ENCODE data around the gene ADGRG6.
"Not testable (repeated sequence)": the region's sequence is repeated elsewhere in the genome, so short reads cannot be mapped to it uniquely, and the experiment has no call there.

ADGRG6 gene

GRCh38 chr6:142276256-142276655 lies 25.6 kb upstream of the ADGRG6 start:
- no peak overlapping the region for H3K4me3 ChIP-seq (ENCODE audit: control insufficient read depth, low read depth, low read length)
- no peak for DNase-seq (ENCODE audit: low read depth)
- no peak for TF ChIP-seq CTCF (conservative IDR thresholded peaks at IDR 0.05; ENCODE audit: control insufficient read depth, insufficient read depth, low read depth, low read length)

GRCh38 chr6:142279350-142280180 lies 22.2 kb upstream of the ADGRG6 start:
- H3K4me3 ChIP-seq (ENCODE audit: control insufficient read depth, low read depth, low read length): no peak overlapping the region
- no peak for TF ChIP-seq CTCF (conservative IDR thresholded peaks at IDR 0.05; ENCODE audit: control insufficient read depth, insufficient read depth, low read depth, low read length)
- DNase-seq (ENCODE audit: low read depth): peak; percentile 10

- TF ChIP-seq CTCF (conservative IDR thresholded peaks at IDR 0.05; ENCODE audit: control insufficient read depth, insufficient read depth, low read depth, low read length): no peak
- DNase-seq (ENCODE audit: low read depth): no peak
- no peak overlapping the region for H3K4me3 ChIP-seq (ENCODE audit: control insufficient read depth, low read depth, low read length)
These were observed 21.5 kb upstream of the ADGRG6 start for GRCh38 chr6:142280265-142280664.

- H3K4me3 ChIP-seq (ENCODE audit: control insufficient read depth, low read depth, low read length): no peak overlapping the region
- no peak for TF ChIP-seq CTCF (conservative IDR thresholded peaks at IDR 0.05; ENCODE audit: control insufficient read depth, insufficient read depth, low read depth, low read length)
- DNase-seq (ENCODE audit: low read depth): no peak
These were observed 20.9 kb upstream of the ADGRG6 start for GRCh38 chr6:142280927-142281326.

- DNase-seq (ENCODE audit: low read depth); H3K4me3 ChIP-seq (ENCODE audit: control insufficient read depth, low read depth, low read length): not testable (repeated sequence)
These were observed 18.7 kb upstream of the ADGRG6 start for GRCh38 chr6:142283138-142283537.

GRCh38 chr6:142284419-142284818 lies 17.4 kb upstream of the ADGRG6 start:
- DNase-seq (ENCODE audit: low read depth): no peak
- TF ChIP-seq CTCF (conservative IDR thresholded peaks at IDR 0.05; ENCODE audit: control insufficient read depth, insufficient read depth, low read depth, low read length): no peak
- H3K4me3 ChIP-seq (ENCODE audit: control insufficient read depth, low read depth, low read length): no peak overlapping the region

GRCh38 chr6:142285235-142286087 lies 16.3 kb upstream of the ADGRG6 start:
- no peak for DNase-seq (ENCODE audit: low read depth)
- no peak for TF ChIP-seq CTCF (conservative IDR thresholded peaks at IDR 0.05; ENCODE audit: control insufficient read depth, insufficient read depth, low read depth, low read length)
- H3K4me3 ChIP-seq (ENCODE audit: control insufficient read depth, low read depth, low read length): no peak overlapping the region
